ENCODE results near the gene FXN.
"Not testable (repeated sequence)": the region's sequence is repeated elsewhere in the genome, so short reads cannot be mapped to it uniquely, and the experiment has no call there.

DNA sequence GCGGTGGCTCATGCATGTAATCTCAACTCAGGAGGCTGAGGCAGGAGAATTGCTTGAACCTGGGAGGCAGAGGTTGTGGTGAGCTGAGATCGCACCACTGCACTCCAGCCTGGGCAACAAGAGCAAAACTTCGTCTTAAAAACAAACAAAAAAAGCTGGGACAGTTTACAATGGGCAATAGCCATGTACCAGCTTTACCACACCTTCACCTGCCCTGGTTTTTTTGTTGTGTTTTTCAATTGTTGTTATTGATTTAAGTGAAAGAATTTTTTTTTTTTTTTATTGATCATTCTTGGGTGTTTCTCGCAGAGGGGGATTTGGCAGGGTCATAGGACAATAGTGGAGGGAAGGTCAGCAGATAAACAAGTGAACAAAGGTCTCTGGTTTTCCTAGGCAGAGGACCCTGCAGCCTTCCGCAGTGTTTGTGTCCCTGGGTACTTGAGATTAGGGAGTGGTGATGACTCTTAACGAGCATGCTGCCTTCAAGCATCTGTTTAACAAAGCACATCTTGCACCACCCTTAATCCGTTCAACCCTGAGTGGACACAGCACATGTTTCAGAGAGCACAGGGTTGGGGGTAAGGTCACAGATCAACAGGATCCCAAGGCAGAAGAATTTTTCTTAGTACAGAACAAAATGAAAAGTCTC, 67.9 kb downstream of the FXN start:
- TF ChIP-seq POLR2AphosphoS5, POLR2A (IDR thresholded peaks at IDR 0.05): not testable (repeated sequence)
- TF ChIP-seq, protein P1, sequence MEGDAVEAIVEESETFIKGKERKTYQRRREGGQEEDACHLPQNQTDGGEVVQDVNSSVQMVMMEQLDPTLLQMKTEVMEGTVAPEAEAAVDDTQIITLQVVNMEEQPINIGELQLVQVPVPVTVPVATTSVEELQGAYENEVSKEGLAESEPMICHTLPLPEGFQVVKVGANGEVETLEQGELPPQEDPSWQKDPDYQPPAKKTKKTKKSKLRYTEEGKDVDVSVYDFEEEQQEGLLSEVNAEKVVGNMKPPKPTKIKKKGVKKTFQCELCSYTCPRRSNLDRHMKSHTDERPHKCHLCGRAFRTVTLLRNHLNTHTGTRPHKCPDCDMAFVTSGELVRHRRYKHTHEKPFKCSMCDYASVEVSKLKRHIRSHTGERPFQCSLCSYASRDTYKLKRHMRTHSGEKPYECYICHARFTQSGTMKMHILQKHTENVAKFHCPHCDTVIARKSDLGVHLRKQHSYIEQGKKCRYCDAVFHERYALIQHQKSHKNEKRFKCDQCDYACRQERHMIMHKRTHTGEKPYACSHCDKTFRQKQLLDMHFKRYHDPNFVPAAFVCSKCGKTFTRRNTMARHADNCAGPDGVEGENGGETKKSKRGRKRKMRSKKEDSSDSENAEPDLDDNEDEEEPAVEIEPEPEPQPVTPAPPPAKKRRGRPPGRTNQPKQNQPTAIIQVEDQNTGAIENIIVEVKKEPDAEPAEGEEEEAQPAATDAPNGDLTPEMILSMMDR (IDR thresholded peaks at IDR 0.05 in 8 of 11, conservative IDR thresholded peaks at IDR 0.05 in 3 of 11): not testable (repeated sequence)
